ENCODE results near the gene CTPS2.

The CTPS2 gene

GRCh38 chrX:16559206-16559619 is 153.3 kb downstream of the CTPS2 start:
- no peak overlapping the region for H3K27ac ChIP-seq (replicated peaks; ENCODE audit: low read length)
- H3K4me2 ChIP-seq (ENCODE audit: insufficient read depth, low read length, poor library complexity, severe bottlenecking): no peak overlapping the region
- no peak overlapping the region for H2AK5ac ChIP-seq (ENCODE audit: low read depth, low read length)
- H3K4ac ChIP-seq (ENCODE audit: low read length): no peak overlapping the region
- no peak overlapping the region for H3K4me3 ChIP-seq (ENCODE audit: low read length in 2 of 2)
- no peak overlapping the region for H2BK5ac ChIP-seq (ENCODE audit: low read length)
- no peak overlapping the region for H2BK12ac ChIP-seq (ENCODE audit: low read length)
- no peak overlapping the region for H3K14ac ChIP-seq (ENCODE audit: low read length)
- no peak overlapping the region for H2BK120ac ChIP-seq (ENCODE audit: low read depth, low read length)
- H3K4me1 ChIP-seq (ENCODE audit: control insufficient read depth in 2 of 2, insufficient read depth in 1 of 2, low read depth in 1 of 2, low read length in 2 of 2): no peaks in the 10 kb centered on the region
- DNase-seq (ENCODE audit: low spot score): no peak
- no peaks in the 10 kb centered on the region for H3K79me1 ChIP-seq (ENCODE audit: low read depth, low read length)
- no peak overlapping the region for H3K9ac ChIP-seq (ENCODE audit: low read depth, low read length, poor library complexity)
- no peak overlapping the region for H2BK15ac ChIP-seq (ENCODE audit: low read length)
- H4K91ac ChIP-seq (ENCODE audit: low read depth, low read length, poor library complexity): no peak overlapping the region
- no peak overlapping the region for H4K8ac ChIP-seq (ENCODE audit: low read depth, low read length)
- no peak overlapping the region for H3K23ac ChIP-seq (ENCODE audit: low read depth, low read length, poor library complexity)
- no peak overlapping the region for H2AFZ ChIP-seq (ENCODE audit: low read length)
- H3K36me3 ChIP-seq (replicated peaks in 1 of 2; ENCODE audit: control insufficient read depth in 2 of 2, insufficient read depth in 2 of 2, low read length in 2 of 2): no peaks in the 10 kb centered on the region
- H3K27me3 ChIP-seq (ENCODE audit: control insufficient read depth in 3 of 3, insufficient read depth in 3 of 3, low read depth in 1 of 3, low read length in 3 of 3): no peaks in the 10 kb centered on the region
- H3K18ac ChIP-seq (ENCODE audit: low read length): no peak overlapping the region
- WGBS, 2 donors (ENCODE audit: extremely low coverage in 2 of 2, insufficient read length in 2 of 2, insufficient replicate concordance in 1 of 2): no CpG with 5 or more reads among the region's 1 CpG
- no peaks in the 10 kb centered on the region for H3K9me3 ChIP-seq (replicated peaks in 1 of 2; ENCODE audit: control insufficient read depth in 2 of 2, insufficient read depth in 1 of 2, low read depth in 1 of 2, low read length in 2 of 2)

GRCh38 chrX:16558489-16558888 is 154.0 kb downstream of the CTPS2 start:
- H2BK5ac ChIP-seq (ENCODE audit: low read length): no peak overlapping the region
- no peak overlapping the region for H3K4ac ChIP-seq (ENCODE audit: low read length)
- no peak overlapping the region for H3K23ac ChIP-seq (ENCODE audit: low read depth, low read length, poor library complexity)
- H3K27me3 ChIP-seq (ENCODE audit: control insufficient read depth in 3 of 3, insufficient read depth in 3 of 3, low read depth in 1 of 3, low read length in 3 of 3): no peaks in the 10 kb centered on the region
- H3K9ac ChIP-seq (ENCODE audit: low read depth, low read length, poor library complexity): no peak overlapping the region
- no peak overlapping the region for H4K91ac ChIP-seq (ENCODE audit: low read depth, low read length, poor library complexity)
- no peak for DNase-seq (ENCODE audit: low spot score)
- no peak overlapping the region for H3K4me2 ChIP-seq (ENCODE audit: insufficient read depth, low read length, poor library complexity, severe bottlenecking)
- no peaks in the 10 kb centered on the region for H3K9me3 ChIP-seq (replicated peaks in 1 of 2; ENCODE audit: control insufficient read depth in 2 of 2, insufficient read depth in 1 of 2, low read depth in 1 of 2, low read length in 2 of 2)
- H3K36me3 ChIP-seq (replicated peaks in 1 of 2; ENCODE audit: control insufficient read depth in 2 of 2, insufficient read depth in 2 of 2, low read length in 2 of 2): no peaks in the 10 kb centered on the region
- H3K27ac ChIP-seq (replicated peaks; ENCODE audit: low read length): no peak overlapping the region
- WGBS, 2 donors (ENCODE audit: extremely low coverage in 2 of 2, insufficient read length in 2 of 2, insufficient replicate concordance in 1 of 2): no CpG with 5 or more reads among the region's 6 CpGs
- H2BK15ac ChIP-seq (ENCODE audit: low read length): no peak overlapping the region
- H3K4me1 ChIP-seq (ENCODE audit: control insufficient read depth in 2 of 2, insufficient read depth in 1 of 2, low read depth in 1 of 2, low read length in 2 of 2): no peaks in the 10 kb centered on the region
- H3K4me3 ChIP-seq (ENCODE audit: low read length in 2 of 2): no peak overlapping the region
- H2BK12ac ChIP-seq (ENCODE audit: low read length): no peak overlapping the region
- H2AFZ ChIP-seq (ENCODE audit: low read length): no peak overlapping the region
- H4K8ac ChIP-seq (ENCODE audit: low read depth, low read length): no peak overlapping the region
- H3K18ac ChIP-seq (ENCODE audit: low read length): no peak overlapping the region
- no peaks in the 10 kb centered on the region for H3K79me1 ChIP-seq (ENCODE audit: low read depth, low read length)
- H3K14ac ChIP-seq (ENCODE audit: low read length): no peak overlapping the region
- H2AK5ac ChIP-seq (ENCODE audit: low read depth, low read length): no peak overlapping the region
- H2BK120ac ChIP-seq (ENCODE audit: low read depth, low read length): no peak overlapping the region

GRCh38 chrX:16552546-16552945 is 159.9 kb downstream of the CTPS2 start:
- Histone ChIP-seq H3K4me1 (ENCODE audit: control insufficient read depth in 2 of 2, insufficient read depth in 1 of 2, low read depth in 1 of 2, low read length in 2 of 2) (no peaks in the 10 kb centered on the region), H3K27ac (replicated peaks; ENCODE audit: low read length) (no peak overlapping the region), H3K4me3 (ENCODE audit: low read length in 2 of 2) (no peak overlapping the region), H2AK5ac (ENCODE audit: low read depth, low read length) (no peak overlapping the region), H3K18ac (ENCODE audit: low read length) (no peak overlapping the region), H4K91ac (ENCODE audit: low read depth, low read length, poor library complexity) (no peak overlapping the region), H3K9me3 (replicated peaks in 1 of 2; ENCODE audit: control insufficient read depth in 2 of 2, insufficient read depth in 1 of 2, low read depth in 1 of 2, low read length in 2 of 2) (no peaks in the 10 kb centered on the region), H2BK120ac (ENCODE audit: low read depth, low read length) (no peak overlapping the region), H4K8ac (ENCODE audit: low read depth, low read length) (no peak overlapping the region), H2AFZ (ENCODE audit: low read length) (no peak overlapping the region), H3K4ac (ENCODE audit: low read length) (no peak overlapping the region), H3K9ac (ENCODE audit: low read depth, low read length, poor library complexity) (no peak overlapping the region), H2BK12ac (ENCODE audit: low read length) (no peak overlapping the region), H3K36me3 (replicated peaks in 1 of 2; ENCODE audit: control insufficient read depth in 2 of 2, insufficient read depth in 2 of 2, low read length in 2 of 2) (no peaks in the 10 kb centered on the region), H3K27me3 (ENCODE audit: control insufficient read depth in 3 of 3, insufficient read depth in 3 of 3, low read depth in 1 of 3, low read length in 3 of 3) (no peaks in the 10 kb centered on the region), H3K4me2 (ENCODE audit: insufficient read depth, low read length, poor library complexity, severe bottlenecking) (no peak overlapping the region), H3K79me1 (ENCODE audit: low read depth, low read length) (peaks cover 2% of the 10 kb centered on the region), H3K23ac (ENCODE audit: low read depth, low read length, poor library complexity) (no peak overlapping the region), H3K14ac (ENCODE audit: low read length) (no peak overlapping the region), H2BK15ac (ENCODE audit: low read length) (no peak overlapping the region), H2BK5ac (ENCODE audit: low read length) (no peak overlapping the region)
- no peak for DNase-seq (ENCODE audit: low spot score)
- no CpG with 5 or more reads among the region's 3 CpGs for WGBS, 2 donors (ENCODE audit: extremely low coverage in 2 of 2, insufficient read length in 2 of 2, insufficient replicate concordance in 1 of 2)

DNA sequence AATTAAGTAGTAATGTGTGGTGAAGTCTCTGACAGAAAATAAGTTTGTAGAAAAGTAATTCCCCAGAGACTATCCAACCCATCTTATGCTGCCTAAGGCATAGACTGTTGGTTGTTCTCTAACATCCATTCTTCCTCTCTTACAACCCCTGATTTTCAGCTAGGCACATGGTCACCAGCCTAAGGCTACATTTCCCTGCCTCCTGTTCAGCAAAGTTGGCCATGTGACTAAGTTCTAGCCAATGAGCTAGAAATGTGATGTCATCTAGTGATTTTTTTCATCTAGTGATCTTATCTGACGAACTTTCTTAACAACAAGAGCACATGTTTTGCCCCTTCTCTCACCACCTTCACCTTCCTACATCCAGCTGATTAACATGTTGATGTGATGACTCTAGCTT is 164.8 kb downstream of the CTPS2 start:
- Histone ChIP-seq H3K36me3 (replicated peaks in 1 of 2; ENCODE audit: control insufficient read depth in 2 of 2, insufficient read depth in 2 of 2, low read length in 2 of 2) (no peaks in the 10 kb centered on the region), H3K27me3 (ENCODE audit: control insufficient read depth in 3 of 3, insufficient read depth in 3 of 3, low read depth in 1 of 3, low read length in 3 of 3) (peaks cover 0 to 6% (median 0%) of the 10 kb centered on the region in 3 experiments), H2AFZ (ENCODE audit: low read length) (no peak overlapping the region), H3K9me3 (replicated peaks in 1 of 2; ENCODE audit: control insufficient read depth in 2 of 2, insufficient read depth in 1 of 2, low read depth in 1 of 2, low read length in 2 of 2) (no peaks in the 10 kb centered on the region), H3K79me1 (ENCODE audit: low read depth, low read length) (peaks cover 2% of the 10 kb centered on the region), H3K14ac (ENCODE audit: low read length) (no peak overlapping the region), H2AK5ac (ENCODE audit: low read depth, low read length) (no peak overlapping the region), H3K27ac (replicated peaks; ENCODE audit: low read length) (no peak overlapping the region), H2BK15ac (ENCODE audit: low read length) (no peak overlapping the region), H3K4ac (ENCODE audit: low read length) (no peak overlapping the region), H2BK5ac (ENCODE audit: low read length) (no peak overlapping the region), H3K4me1 (ENCODE audit: control insufficient read depth in 2 of 2, insufficient read depth in 1 of 2, low read depth in 1 of 2, low read length in 2 of 2) (no peaks in the 10 kb centered on the region), H3K9ac (ENCODE audit: low read depth, low read length, poor library complexity) (no peak overlapping the region), H3K18ac (ENCODE audit: low read length) (no peak overlapping the region), H3K23ac (ENCODE audit: low read depth, low read length, poor library complexity) (no peak overlapping the region), H2BK12ac (ENCODE audit: low read length) (no peak overlapping the region), H3K4me3 (ENCODE audit: low read length in 2 of 2) (no peak overlapping the region), H3K4me2 (ENCODE audit: insufficient read depth, low read length, poor library complexity, severe bottlenecking) (no peak overlapping the region), H4K8ac (ENCODE audit: low read depth, low read length) (no peak overlapping the region), H4K91ac (ENCODE audit: low read depth, low read length, poor library complexity) (no peak overlapping the region), H2BK120ac (ENCODE audit: low read depth, low read length) (no peak overlapping the region)
- no CpG with 5 or more reads among the region's 1 CpG for WGBS, 2 donors (ENCODE audit: extremely low coverage in 2 of 2, insufficient read length in 2 of 2, insufficient replicate concordance in 1 of 2)
- DNase-seq (ENCODE audit: low spot score): no peak

Data from neuronal stem cell (in vitro differentiated cells).